GM19463 (cell line): ENCODE measurements around the gene FAM227B.
A peak's percentile ranks its signal among the peaks of the same experiment; 100 is the strongest.
"Not testable (repeated sequence)": the region's sequence is repeated elsewhere in the genome, so short reads cannot be mapped to it uniquely, and the experiment has no call there.

ENCODE experiments used
- ATAC-seq: cut with Tn5 transposase; IDR thresholded peaks from one replicate; pipeline ENCODE4 v1.9.1; 2021; ENCODE audit warnings: mild to moderate bottlenecking, moderate library complexity; ENCODE audit not compliant: unreplicated experiment

FAM227B gene

DNA sequence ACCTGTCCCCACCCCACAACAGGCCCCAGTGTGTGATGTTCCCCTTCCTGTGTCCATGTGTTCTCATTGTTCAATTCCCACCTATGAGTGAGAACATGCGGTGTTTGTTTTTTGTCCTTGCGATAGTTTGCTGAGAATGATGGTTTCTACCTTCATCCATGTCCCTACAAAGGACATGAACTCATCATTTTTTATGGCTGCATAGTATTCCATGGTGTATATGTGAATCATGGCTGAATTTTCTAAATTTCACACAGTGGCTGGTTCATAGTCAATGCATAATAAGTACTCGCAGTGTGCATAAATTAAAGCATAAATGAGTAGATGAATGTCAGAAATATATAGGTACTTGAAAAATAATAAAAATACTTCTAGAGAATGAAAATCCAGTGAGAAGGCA, 8.4 kb downstream of the FAM227B start:
- not testable (repeated sequence) for ATAC-seq

DNA sequence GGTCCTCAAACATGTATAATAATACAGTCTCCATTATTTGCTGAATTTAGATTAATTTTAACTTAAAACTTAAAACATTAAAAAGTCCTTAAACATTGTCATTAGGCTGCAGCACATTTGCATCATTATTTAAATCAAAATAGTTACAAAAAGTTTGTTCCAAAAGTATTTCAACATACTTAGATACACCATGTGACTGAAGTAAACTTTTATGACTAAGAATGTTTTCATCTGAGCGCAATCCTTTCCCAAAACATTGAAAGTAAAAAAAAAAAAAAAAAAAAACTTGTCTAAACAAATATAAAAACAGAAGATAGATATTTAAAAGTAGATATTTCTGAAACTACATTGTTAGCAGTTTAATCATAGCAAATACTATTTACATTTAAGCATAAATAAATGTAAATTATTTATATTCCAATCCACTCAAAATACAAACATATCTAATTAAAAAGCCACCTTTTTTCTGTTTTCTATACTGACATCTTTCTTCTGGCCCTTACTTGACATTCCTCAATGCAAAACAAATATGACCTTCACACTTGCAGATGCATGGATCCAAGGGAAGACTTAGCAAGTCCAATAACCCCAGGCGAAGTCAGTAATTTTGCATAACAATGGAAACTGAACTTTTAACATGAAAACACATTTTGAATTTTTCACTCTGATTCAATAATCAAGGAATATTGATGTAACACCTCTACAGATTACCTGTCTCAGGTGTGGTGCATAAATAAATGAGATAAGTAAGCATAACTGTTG, 10.3 kb downstream of the FAM227B start:
- no peak for ATAC-seq

DNA sequence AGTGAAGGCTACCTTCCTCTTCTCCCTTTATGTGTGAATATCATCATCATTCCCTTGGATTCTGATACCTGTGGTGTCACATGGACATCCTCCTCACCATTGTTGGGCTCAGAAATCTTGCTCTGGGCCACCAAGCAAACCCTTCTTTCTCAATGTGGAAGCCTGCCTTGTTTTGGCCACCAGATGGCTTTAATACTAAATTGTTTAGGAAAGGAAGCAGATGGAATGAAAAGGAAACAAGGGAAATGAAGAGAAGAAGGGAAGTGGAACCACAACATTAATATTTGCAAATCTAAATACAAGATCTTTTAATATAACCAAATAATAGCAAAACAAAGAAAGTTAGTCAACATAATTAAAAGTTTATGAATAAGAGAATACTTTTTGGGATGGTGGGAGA, 14.0 kb downstream of the FAM227B start:
- ATAC-seq = no peak

DNA sequence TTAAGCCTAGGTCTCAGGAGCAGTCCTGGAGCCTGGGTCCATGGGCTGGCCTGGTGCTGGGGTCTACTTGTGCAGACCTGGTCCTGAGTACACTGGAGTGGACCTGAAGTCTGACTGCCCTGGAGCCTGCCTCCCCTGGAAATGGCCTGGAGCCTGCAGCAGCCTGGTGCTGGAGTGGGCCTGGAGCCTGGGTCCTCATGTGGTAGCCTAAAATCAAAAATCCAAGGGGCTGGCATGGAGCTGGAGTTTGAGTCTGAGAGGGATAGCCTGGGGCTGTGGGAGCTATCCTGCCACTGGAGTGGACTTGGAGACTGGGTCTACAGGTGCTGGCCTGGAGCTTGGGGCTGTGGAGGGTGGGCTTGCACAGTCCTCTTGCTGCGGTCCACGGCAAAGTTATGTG, 15.0 kb downstream of the FAM227B start:
- no peak for ATAC-seq

DNA sequence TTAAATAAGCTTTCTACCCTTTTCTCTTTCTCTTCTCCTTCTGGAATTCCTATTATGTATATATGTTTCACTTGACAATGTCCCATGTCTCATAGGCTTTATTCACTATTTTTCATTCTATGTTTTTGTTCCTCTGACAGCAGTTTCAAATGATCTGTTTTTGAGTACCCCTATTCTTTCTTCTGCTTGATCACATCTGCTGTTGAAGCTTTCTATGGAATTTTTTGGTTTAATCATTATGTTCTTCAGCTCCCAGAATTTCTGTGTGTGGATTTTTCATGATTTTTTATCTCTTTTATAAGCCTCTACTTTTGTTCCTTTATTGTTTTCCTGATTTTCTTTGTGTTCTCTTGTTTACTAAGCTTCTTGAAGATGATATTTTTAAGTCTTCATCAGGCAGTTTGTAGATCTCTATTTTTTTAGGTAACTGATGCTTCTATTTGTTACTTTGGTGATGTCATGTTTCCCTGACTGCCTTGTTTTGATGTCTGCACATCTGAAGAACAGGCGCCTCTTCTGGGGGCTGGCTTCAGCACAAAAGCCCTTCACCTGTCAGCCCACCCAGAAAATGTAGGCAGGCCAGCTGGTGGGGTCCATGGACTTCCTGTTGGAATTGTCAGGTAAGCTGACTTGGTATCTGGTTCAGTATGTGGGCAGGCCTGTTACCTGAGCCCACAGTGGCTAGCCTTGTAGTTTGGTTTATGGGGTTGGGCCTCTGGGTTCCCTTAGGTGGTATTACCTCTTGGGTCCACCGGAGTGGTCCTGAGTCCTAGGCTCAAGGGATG, 15.8 kb downstream of the FAM227B start:
- no peak for ATAC-seq

DNA sequence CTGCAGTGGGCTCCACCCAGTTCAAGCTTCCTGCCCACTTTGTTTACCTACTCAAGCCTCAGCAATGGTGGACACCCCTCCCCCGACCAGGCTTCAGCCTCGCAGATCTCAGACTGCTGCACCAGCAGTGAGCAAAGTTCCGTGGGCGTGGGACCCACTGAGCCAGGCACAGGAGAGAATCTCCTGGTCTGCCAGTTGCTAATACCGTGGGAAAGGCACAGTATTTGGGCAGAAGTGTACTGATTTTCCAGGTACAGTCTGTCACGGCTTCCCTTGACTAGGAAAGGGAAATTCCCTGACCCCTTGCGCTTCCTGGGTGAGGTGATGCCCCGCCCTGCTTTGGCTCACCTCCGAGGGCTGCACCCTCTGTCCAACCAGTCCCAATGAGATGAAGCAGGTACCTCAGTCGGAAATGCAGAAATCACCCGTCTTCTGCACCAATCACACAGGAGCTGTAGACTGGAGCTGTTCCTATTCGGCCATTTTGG, 27.7 kb downstream of the FAM227B start:
- not testable (repeated sequence) for ATAC-seq

DNA sequence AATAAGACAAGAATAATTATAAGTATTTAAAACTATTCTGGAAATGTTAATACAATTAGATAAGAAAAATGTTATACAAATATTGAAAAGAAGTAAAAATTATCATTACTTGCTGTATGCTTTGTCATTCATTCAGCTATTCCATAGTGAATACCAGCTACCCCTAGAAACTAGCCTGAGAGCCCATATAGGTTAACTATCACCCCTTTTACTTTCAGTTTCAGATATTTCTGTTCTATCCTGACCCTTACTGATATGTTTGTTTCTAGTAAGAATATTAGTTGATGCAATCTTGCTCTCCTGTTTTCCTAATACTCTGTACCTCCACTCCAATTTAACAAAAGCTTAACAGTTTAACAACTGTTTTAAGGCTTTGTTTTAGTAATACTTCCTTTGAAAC, 31.6 kb downstream of the FAM227B start:
- peak; percentile 68 for ATAC-seq

DNA sequence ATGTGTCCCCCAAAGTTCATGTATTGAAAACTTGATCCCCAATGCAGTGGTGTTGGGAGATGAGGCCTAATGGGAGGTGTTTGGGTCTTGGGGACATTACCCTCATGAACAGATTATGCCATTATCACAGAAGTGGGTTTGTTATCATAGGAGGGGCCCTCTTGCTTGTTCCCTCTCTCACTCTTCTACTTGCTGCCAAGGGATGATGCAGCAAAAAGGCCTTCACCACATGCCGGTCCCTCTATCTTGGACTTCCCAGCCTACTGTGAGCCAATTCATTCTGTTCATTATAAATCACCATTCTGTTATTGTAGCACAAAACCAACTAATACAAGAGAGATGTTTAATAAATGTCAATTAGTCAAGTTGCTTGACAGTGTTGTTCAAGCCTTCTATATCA, 47.2 kb downstream of the FAM227B start:
- no peak for ATAC-seq

DNA sequence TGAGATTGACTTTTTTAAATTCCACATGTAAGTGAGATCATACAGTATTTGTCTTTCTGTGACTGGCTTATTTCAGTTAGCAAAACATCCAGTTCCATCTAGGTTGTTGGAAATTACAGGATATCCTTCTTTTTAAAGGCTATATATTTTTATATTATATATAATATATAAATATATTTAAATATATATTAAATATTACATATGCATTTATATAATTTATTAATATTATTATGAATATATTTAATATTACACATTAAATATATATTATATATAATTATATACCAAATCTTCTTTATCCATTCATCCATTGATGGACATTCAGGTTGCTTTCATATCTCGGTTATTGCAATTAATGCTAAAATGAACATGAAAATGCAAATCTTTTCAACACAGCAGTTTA, 49.9 kb downstream of the FAM227B start:
- no peak for ATAC-seq

DNA sequence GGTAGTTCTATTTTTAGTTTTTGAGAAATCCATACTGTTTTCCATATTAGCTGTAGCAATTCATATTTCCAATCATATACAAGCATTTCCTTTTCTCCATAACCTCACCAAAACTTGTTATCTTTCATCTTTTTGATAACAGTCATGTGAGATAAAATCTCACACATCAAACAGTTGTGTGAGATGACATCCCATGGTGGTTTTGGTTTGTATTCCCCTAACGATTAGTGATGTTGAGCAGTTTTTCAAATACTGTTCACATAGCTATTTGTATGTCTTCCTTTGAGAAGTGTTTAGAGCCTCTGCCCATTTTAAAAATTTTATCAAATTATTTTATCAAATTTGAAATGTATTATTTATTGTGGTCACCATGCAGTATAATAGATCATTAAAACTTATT, 50.4 kb downstream of the FAM227B start:
- no peak for ATAC-seq

DNA sequence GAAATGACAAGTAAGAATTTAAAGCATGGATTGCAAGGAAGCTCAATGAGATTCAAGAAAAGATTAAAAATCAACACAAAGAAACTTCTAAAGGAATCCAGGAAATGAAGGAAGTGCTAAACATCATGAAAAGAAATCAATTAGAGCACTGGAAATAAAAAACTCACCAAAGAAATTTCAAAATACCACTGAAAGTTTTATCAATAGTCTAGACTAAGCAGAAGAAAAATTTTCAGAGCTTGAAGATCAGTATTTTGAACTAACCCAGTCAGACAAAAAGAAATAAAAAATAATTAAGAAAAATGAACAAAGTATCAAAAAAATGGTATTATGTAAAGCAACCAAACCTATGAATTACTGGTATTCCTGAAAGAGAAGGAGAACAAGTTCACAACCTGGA, 60.6 kb downstream of the FAM227B start:
- ATAC-seq = no peak

DNA sequence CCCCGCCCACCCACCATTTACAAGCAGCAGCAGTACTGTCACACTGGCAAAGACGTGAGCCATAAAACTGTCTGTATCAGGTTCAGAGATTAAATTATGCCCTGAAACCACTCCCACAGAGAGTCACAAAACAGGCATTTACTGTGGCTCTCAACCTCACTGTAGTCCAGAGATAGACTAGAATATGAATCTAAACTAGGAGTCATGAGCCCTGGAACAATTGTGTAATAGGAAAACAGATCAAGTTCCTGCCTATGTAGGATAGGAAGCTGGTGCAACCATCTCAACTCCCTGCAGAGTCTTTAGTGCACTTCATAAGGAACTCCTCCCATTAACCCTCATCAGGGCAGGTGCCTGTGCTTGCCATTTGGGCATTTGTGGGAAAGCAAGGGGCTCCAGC, 61.7 kb downstream of the FAM227B start:
- no peak for ATAC-seq

DNA sequence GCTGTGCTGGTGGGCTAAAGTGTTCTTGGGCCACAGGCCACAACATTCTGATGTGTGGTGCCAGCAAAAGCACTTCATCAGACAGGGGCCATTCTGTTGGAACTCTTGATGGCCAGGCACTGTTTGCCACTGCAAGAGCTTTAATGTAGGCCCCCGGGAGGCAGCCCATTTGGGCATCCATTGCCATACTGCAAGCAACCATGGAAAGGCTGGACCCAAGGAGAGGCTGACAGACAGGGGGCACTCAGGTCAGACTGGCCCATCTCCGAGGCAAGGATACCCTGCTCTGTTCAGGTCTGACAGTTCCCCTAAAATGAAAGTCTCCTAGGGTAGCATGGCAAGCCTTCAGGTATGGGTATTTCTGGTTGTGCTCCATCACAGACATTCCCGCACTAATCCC, 64.2 kb downstream of the FAM227B start:
- no peak for ATAC-seq

DNA sequence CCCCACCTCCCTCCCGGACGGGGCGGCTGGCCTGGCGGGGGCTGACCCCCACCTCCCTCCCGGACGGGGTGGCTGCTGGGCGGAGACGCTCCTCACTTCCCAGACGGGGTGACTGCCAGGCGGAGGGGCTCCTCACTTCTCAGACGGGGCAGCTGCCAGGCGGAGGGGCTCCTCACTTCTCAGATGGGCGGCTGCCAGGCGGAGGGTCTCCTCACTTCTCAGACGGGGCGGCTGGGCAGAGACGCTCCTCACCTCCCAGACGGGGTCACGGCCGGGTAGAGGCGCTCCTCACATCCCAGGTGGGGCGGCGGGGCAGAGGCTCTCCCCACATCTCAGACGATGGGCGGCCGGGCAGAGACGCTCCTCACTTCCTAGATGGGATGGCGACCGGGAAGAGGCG, 70.3 kb downstream of the FAM227B start:
- not testable (repeated sequence) for ATAC-seq

DNA sequence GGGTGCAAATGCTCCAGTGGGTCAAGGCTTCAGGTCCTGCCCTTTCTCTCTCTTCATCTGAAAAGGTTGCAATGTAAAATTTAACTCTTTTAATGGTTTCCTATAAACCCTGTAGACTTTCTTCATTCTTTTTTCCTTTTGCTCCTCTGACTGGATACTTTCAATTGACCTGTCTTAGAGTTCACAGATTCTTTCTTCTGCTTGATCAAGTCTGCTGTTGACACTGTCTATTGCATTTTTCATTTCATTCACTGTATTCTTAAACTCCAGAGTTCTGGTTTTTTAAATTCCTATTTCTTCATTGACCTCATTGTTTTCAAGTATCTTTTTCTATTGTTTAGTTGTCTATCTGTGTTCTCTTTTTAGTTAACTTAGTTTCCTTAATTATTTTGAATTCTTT, 82.1 kb downstream of the FAM227B start:
- ATAC-seq = no peak

DNA sequence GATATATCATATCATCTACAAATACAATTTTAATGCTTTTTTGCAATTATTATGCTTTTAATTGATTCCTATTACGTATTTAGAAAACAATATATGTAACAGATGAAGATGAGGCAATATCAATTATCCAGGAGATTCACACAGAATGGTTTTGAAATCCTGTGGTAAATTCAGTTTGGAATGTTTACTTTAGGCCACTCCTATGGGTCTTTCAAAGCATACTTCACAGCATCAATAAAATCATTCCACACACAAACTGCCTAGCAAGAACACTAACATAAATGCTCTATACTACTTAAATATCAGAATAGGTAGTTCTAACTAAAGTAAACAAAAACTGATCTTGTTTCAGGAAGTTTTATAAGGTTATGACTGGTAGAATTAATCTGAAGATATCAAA, 90.5 kb downstream of the FAM227B start:
- ATAC-seq = no peak

DNA sequence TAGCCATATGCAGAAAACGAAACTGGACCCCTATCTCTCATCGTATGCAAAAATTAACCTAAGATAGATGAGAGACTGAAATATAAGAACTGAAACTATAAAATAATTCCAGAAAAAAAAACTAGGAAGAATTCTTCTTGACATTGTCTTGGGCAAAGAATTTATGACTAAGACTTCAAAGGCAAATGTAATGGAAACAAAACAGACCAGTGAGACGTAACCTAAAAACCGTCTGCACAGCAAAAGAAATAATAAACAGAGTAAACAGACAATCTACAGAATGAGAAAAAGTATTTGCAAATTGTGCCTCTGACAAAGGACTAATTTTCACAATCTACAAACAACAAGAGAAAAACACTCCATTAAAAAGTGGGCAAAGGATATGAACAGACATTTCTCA, 92.3 kb downstream of the FAM227B start:
- no peak for ATAC-seq

DNA sequence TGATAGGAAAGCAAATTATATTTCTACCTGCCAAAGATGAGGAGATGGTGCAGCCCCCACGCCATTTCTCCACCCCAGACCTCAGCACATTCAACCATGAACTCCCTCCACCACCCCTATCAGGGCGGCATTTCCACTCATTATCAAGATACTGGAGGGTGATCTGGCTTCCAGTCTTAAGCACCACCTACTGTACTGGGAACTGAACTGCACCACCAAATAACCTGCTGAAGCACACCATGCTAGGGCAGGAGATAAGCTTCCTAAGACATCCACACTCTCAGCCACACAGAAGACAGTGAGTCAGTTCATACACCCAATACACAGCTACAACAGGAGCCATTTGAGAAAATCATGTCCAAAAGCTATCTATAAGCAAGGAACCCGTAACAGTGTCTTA, 98.8 kb downstream of the FAM227B start:
- no peak for ATAC-seq

DNA sequence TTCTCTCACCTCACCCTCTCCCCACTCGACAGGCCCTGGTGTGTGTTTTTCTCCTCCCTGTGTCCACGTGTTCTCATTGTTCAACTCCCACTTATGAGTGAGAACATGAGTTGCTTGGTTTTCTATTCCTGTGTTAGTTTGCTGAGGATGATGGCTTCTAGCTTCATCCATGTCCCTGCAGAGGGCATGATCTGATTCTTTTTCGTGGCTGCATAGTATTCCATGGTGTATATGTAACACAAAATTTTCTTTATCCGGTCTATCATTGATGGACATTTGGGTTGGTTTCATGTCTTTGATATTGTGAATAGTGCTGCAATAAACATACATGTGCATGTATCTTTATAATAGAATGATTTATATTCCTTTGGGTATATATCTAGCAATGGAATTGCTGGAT, 107.9 kb downstream of the FAM227B start:
- not testable (repeated sequence) for ATAC-seq

DNA sequence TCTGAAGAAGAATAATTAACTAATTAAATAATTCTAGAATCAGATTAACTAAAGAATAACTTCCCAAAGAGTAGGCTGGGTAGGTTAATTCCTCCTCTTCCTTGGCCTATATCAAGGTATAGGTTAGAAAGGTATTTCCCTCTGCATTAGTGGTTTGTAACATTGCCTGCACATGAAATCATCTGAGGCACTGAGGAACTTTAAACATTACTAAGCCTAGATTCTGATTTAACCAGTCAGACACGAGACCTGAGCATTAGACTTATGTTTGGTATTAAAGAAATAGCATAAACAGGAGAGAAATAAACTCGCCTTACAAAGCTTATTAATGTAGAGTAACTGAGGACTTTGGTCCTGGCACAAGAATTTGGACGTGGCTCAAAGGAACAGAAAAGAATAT, 113.4 kb downstream of the FAM227B start:
- no peak for ATAC-seq

DNA sequence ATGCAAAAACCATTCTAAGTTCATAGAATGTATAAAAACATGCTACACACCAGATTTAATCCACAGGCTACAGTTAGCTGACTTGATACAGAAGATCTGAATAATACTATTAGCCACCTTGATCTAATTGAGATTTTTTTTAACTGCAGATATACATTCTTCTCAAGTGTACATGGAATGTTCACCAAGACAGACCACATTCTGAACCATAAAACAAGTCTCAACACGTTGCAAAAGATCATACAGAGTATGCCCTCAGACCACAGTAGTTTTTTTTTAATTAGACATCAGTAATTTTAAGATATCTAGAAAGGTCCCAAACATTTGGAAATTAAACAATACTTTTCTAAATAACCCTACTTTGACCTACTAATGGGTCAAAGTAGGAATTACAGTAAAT, 114.3 kb downstream of the FAM227B start:
- no peak for ATAC-seq

DNA sequence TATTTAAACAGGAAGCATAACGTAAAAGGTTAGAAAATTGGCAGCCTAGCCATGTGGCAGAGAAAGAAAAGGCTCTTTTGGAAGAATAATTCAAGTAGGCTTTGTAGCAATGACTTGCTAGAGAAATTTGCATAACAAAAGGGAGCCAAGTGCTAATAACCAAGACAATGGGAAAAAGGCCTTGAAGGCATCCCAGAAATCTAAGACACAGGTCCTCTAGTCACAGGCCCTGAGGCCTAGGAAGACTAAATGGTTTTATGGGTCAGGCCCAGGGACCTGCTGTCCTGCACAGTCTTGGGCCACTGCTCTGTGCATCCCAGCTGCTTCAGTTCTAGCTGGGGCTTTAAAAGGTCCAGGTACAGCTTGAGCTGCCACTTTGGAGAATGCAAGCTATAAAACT, 119.0 kb downstream of the FAM227B start:
- no peak for ATAC-seq
